ENCODE results near the gene C1QTNF9.
"Not testable (repeated sequence)": the region's sequence is repeated elsewhere in the genome, so short reads cannot be mapped to it uniquely, and the experiment has no call there.

DNA sequence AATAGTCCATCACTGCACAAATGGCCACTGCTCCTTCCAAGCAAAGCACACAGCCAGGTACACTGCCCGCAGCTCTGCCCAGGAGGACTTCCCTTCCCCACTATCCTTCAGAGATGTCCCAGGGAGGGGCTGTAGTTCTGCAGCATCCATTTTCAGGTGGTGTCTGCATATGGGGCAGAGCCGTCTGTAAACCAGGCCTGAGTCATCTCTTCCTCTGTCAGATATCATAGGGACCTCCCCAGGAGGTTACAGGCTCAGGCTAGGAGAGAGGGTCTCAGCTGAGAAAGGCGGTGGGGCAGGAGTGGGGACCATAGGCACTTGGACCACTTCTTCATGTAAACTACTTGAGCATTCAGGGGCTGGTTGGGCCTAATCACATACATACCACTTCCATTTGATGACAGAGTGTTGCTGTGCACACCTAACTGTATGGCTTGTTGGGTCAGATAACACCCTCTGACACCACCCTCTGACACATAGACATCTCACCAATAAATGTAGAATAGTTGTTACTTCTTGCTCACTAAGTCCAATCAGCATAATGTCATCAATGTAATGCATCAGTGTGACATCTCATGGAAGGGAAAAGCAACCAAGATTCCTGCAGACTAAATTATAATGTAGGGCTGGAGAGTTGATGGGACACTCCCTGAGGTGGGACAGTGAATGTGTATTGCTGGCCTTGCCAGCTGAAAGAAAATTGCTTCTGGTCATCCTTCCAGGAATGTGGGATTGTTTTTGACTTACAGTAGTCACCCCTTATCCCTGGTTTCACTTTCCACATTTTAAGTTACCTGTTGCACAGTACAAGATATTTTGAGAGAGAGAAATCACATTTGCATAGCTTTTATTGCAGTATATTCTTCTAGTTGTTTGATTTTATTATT lies 40.6 kb downstream of the C1QTNF9 start:
- not testable (repeated sequence) for TF ChIP-seq RAD21 (IDR thresholded peaks at IDR 0.05); GABPA (IDR thresholded peaks at IDR 0.05 in 1 of 2, conservative IDR thresholded peaks at IDR 0.05 in 1 of 2); FOXA2 (IDR thresholded peaks at IDR 0.05); HNF4G (IDR thresholded peaks at IDR 0.05); TAF1 (conservative IDR thresholded peaks at IDR 0.05); FOXA1 (IDR thresholded peaks at IDR 0.05); RXRA (IDR thresholded peaks at IDR 0.05); SP1 (IDR thresholded peaks at IDR 0.05)
- TF ChIP-seq, protein P1, sequence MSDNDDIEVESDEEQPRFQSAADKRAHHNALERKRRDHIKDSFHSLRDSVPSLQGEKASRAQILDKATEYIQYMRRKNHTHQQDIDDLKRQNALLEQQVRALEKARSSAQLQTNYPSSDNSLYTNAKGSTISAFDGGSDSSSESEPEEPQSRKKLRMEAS (IDR thresholded peaks at IDR 0.05), result not testable (repeated sequence)
- TF ChIP-seq, protein P2, sequence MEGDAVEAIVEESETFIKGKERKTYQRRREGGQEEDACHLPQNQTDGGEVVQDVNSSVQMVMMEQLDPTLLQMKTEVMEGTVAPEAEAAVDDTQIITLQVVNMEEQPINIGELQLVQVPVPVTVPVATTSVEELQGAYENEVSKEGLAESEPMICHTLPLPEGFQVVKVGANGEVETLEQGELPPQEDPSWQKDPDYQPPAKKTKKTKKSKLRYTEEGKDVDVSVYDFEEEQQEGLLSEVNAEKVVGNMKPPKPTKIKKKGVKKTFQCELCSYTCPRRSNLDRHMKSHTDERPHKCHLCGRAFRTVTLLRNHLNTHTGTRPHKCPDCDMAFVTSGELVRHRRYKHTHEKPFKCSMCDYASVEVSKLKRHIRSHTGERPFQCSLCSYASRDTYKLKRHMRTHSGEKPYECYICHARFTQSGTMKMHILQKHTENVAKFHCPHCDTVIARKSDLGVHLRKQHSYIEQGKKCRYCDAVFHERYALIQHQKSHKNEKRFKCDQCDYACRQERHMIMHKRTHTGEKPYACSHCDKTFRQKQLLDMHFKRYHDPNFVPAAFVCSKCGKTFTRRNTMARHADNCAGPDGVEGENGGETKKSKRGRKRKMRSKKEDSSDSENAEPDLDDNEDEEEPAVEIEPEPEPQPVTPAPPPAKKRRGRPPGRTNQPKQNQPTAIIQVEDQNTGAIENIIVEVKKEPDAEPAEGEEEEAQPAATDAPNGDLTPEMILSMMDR (IDR thresholded peaks at IDR 0.05; ENCODE audit: low read depth, low read length, missing input control), result not testable (repeated sequence)
- TF ChIP-seq, protein P3, sequence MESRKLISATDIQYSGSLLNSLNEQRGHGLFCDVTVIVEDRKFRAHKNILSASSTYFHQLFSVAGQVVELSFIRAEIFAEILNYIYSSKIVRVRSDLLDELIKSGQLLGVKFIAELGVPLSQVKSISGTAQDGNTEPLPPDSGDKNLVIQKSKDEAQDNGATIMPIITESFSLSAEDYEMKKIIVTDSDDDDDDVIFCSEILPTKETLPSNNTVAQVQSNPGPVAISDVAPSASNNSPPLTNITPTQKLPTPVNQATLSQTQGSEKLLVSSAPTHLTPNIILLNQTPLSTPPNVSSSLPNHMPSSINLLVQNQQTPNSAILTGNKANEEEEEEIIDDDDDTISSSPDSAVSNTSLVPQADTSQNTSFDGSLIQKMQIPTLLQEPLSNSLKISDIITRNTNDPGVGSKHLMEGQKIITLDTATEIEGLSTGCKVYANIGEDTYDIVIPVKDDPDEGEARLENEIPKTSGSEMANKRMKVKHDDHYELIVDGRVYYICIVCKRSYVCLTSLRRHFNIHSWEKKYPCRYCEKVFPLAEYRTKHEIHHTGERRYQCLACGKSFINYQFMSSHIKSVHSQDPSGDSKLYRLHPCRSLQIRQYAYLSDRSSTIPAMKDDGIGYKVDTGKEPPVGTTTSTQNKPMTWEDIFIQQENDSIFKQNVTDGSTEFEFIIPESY (IDR thresholded peaks at IDR 0.05), result not testable (repeated sequence)
- TF ChIP-seq, protein P4, sequence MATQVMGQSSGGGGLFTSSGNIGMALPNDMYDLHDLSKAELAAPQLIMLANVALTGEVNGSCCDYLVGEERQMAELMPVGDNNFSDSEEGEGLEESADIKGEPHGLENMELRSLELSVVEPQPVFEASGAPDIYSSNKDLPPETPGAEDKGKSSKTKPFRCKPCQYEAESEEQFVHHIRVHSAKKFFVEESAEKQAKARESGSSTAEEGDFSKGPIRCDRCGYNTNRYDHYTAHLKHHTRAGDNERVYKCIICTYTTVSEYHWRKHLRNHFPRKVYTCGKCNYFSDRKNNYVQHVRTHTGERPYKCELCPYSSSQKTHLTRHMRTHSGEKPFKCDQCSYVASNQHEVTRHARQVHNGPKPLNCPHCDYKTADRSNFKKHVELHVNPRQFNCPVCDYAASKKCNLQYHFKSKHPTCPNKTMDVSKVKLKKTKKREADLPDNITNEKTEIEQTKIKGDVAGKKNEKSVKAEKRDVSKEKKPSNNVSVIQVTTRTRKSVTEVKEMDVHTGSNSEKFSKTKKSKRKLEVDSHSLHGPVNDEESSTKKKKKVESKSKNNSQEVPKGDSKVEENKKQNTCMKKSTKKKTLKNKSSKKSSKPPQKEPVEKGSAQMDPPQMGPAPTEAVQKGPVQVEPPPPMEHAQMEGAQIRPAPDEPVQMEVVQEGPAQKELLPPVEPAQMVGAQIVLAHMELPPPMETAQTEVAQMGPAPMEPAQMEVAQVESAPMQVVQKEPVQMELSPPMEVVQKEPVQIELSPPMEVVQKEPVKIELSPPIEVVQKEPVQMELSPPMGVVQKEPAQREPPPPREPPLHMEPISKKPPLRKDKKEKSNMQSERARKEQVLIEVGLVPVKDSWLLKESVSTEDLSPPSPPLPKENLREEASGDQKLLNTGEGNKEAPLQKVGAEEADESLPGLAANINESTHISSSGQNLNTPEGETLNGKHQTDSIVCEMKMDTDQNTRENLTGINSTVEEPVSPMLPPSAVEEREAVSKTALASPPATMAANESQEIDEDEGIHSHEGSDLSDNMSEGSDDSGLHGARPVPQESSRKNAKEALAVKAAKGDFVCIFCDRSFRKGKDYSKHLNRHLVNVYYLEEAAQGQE (IDR thresholded peaks at IDR 0.05), result not testable (repeated sequence)
- TF ChIP-seq, protein P5, sequence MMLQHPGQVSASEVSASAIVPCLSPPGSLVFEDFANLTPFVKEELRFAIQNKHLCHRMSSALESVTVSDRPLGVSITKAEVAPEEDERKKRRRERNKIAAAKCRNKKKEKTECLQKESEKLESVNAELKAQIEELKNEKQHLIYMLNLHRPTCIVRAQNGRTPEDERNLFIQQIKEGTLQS (IDR thresholded peaks at IDR 0.05), result not testable (repeated sequence)

Data from liver (tissue), 3 donors.